HG02571 (cell line): ENCODE data around the gene NDUFB1.

Source experiments
- ATAC-seq: cut with Tn5 transposase; IDR thresholded peaks from one replicate; pipeline ENCODE4 v1.9.1; 2021; ENCODE audit warnings: mild to moderate bottlenecking, moderate library complexity; ENCODE audit not compliant: unreplicated experiment

Gene NDUFB1

DNA sequence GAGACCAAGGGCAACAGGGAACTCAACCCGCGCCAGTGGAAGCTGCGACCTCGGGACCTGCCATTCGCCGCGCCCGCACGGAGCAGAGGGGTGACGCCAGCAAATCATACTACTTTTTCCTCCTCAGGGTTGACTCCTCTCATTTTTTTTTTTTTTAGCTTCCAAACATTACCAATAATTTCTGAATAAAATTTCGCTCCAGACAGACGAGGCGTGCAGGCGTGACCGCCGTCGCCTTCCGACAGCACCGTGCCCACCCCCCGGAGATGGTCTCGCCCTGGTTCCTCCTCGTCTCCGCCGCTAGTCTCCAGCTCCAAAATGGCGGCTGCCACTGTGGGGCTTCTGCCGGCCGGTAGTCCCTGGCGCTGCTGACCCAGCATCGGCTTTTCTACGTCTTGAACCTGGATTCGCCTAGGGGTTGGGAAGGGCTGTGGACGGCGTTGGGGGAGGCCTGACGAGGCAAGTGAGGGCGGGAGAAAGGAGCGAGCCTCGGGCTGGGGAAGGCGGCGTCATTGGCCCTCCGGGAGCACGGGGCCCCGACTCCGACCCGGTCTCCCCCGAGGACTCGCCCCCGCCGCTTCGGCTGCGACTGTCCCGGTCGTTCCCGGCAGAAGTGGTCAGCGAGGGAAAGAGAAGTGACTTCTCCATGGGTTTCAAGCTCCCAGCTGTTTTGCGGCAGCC is at the start of gene NDUFB1, which contains the start of gene CPSF2:
Gene NDUFB1, minus strand, starts transcription at position 37 of the 681 bp plus-strand sequence. CDS start 4,069 bp downstream, outside the sequence.
Gene CPSF2, plus strand, starts transcription at position 300 of the 681 bp plus-strand sequence. CDS start 9,016 bp downstream, outside the sequence.
- ATAC-seq: peak; percentile 77

DNA sequence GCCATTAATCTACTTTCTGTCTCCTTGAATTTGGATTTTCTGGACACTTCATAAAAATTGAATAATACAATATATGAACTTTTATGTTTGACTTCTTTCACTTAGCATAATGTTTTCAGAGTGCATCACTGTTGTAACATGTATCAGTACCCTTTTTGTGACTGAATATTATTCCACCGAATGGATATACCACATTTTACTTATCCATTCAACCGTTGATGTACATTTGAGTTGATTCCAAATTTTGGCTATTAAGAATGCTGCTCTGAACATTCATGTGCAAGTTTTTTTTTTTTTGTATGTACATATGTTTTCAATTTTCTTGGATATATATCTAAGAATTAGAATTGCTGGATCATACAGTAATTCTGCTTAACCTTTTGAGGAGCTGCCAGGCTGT is 43.5 kb upstream of the NDUFB1 start:
- no peak for ATAC-seq

DNA sequence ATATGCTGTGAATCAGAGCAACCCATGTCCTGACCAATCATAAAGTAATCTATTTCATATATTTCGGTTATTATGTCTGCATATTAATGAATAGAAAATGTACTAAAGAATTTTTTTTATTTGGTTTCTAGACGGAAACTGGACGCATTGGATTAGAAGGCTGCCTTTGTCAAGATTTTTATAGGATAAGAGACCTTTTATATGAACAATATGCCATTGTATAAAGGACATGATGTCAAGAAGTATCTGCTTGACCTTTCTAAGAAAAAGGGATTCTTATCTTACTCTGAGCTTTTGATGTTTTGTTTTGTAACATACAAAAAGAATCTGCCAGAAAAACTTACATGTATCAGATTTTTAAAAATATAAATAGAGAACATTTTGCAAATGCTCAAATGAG is 40.0 kb upstream of the NDUFB1 start:
- no peak for ATAC-seq

DNA sequence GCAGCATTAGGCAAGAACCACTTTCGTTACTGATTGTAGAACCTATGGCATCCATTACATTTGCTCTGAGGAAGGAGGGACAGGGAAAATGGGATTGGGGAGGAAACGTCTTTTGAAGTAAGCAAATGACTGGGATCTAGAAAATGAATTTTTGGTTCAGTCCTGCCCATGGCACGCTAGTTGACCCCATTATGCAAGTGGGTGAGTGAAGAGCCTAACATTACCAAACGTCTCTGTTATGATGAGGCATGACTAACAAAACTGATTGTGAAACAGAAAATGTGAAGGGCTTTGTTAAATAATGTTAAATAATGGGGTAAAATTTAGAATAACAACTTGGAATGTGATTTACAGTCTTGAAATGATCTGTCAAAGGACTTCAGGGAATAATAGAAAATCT is 39.1 kb upstream of the NDUFB1 start:
- no peak for ATAC-seq

DNA sequence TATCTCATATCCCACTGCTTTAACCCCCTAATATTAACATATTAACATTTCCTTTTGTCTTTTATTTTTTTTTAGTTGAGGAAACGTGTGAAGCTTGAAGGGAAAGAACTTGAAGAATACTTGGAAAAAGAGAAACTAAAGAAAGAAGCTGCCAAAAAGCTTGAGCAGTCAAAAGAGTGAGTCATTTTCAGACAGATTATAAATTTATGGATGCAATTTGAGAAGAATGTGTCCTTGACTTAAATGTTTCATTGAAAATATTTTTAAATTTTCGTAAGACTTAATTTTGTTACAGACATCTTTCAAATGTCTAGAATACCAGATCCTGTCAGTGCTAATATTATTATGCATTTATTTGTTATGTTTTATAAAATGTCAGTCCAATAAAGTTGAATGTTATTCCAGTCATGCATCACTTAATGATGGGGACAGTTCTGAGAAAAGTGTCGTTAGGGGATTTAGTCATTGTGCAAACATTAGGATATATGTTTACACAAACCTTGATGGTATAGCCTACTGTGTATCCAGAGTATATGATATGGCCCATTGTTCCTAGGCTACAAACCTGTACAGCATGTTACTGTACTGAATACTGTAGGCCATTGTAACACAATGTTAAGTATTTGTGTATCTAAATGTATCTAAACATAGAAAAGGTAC is 32.9 kb upstream of the NDUFB1 start:
- ATAC-seq: no peak

DNA sequence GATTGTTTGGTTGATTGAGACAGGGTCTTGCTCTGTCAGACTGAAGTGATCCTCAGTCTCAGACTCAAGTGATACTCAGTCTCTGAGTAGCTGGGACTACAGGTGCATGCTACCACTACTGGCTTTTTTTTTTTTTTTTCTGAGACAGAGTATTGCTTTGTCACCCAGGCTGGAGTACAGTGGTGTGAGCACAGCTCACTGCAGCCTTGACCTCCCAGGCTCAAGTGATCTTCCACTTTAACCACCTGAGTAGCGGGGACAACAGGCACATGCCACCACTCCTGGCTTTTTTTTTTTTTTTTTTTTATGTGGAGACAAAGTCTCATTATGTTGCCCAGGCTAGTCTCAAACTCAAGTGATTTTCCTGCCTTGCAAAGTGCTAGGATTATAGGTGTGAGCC is 32.1 kb upstream of the NDUFB1 start:
- ATAC-seq: no peak

DNA sequence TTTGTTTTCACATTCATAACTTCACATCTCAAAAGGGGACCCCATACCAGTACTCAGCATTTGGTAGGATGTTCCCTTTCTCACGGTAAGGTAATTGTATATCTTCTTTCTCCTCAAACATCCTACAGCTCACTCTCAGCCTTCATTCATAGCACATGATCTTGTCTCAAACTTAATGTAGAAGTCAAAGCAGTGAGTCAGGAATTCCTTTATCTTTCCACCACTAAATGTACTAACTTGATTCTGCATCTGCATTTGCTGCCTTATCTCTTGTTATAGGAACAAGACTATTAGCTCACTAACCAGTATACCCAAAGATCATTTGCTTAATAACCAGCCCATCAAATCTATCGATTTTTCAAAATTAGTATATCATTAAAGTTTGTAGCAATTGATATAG is 23.2 kb upstream of the NDUFB1 start:
- ATAC-seq: no peak

DNA sequence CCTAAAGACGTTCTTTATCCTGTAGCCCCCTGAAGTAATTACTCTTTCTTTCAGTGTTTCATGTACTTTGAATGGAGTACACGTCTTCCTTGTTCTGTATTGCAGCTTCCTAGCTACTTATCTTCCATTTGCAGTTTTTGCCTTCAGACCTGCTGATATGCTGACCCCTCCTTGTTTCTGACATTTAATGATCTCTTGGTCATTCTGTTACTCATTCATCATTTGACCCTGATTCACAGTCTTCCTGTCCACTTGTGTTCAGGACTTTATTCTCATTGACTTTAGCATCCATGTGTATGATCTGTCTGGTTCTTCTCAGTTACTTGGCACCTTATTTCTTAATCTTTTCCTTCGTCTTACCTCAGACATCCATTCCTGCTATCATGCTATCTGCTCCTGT is 22.5 kb upstream of the NDUFB1 start:
- no peak for ATAC-seq

DNA sequence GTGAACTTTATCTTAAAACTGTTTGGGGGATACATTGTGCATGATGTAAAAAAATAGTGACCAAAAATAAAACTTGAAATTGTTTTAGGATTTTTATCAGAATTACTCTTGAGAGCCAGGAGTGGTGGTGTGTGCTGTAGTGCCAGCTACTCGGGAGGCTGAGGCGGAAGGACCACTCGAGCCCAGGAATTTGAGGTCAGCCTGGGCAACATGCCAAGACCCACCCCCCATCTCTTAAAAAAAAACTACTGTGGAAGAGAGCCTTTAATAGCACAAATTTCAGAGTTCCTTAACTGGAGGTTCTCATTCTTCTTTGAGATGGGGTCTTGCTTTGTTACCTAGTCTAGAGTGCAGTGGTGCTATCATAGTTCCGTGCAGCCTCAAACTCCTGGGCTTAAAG is 21.8 kb upstream of the NDUFB1 start:
- ATAC-seq: no peak

DNA sequence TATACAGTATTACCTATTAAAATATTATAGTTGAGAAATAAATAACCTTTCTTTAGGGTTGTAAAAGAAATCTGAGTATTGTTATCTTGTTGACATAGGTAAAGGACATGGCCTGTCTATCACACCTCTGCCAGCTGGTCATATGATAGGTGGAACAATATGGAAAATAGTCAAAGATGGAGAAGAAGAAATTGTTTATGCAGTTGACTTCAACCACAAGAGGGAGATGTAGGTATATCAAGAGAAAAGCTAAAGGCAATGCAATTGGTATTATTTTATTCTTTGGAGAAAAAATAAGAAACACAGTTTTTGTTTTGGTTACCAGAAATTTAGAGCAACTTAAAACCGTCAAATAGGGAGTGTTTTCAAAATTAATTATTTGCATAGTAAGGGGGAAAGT is 13.8 kb upstream of the NDUFB1 start:
- ATAC-seq: no peak

DNA sequence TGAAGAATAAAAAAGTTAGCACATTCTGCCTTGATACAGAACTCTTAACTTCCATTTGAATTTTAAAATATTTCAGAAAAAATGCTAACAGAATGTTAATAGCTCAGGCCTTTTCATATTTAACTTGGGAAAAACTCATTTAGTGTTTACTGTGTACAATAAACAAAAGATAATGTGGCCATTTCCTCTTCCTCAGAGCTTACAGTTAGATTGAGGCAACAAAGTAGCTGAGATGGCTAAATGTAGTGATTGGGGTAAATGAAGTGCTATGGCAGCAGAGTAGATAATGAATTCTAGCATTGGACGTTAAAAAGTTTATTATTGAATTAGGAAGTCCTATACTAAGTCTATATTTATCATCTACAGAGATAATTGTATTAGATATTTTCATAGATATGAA is 12.9 kb upstream of the NDUFB1 start:
- ATAC-seq: no peak

DNA sequence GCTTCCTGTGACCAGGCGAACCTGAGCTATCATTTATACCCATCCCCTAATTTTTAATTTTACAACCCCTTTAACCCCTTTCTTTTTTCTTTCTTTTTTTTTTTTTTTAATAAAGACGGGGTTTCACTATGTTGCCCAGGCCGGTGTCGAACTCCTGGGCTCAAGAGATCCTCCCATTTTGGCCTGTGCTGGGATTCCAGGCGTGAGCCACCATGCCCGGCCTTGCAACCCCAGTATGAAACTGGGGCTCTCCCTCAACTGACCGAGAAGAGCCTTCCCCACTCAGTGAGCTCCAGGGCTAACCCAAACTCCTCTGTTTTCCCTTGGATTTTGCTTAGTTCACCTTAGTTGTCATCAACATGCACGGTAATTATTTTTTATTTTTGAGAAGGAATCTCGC is 1.3 kb upstream of the NDUFB1 start:
- ATAC-seq: no peak

DNA sequence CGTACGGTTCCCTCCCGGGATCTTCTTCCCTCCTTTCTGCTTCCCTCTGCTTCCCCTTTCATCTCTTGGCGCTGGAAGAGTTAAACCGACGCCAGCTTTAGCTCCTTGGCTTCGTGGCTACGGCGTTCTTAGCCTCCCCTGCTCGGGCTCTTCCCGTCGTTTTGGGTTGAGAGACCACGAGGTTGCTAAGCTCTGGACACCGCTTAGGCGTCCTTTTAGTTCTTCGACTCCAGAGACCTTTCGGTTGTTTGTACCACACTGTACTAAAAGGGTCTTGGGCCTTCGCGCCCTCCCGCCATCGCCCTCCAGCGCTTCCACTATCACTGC is 808 bp upstream of the NDUFB1 start:
- ATAC-seq: no peak

DNA sequence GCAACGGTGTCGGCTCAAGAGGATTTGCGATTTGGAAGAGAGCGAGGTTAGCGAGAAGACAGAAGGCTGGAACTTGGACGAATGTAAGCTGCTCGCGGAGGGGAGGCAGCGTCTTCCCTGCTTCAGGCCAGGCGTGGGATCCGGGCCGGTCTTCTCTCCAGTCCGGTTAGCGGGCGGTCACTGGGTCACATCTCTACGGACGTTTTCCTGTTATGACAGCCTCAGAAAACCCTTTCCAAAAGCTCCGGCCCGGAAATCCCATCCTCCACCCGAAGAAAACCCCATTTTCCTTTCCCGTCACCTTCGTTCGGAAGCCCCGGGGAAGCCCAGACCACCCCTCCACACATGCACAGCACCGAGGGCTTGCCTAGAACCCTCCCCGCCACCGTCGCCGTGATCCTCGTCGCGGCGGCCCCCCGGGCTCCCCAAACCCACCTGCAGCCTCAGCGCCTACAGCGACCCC is 268 bp downstream of the NDUFB1 start:
- ATAC-seq: peak; percentile 26

DNA sequence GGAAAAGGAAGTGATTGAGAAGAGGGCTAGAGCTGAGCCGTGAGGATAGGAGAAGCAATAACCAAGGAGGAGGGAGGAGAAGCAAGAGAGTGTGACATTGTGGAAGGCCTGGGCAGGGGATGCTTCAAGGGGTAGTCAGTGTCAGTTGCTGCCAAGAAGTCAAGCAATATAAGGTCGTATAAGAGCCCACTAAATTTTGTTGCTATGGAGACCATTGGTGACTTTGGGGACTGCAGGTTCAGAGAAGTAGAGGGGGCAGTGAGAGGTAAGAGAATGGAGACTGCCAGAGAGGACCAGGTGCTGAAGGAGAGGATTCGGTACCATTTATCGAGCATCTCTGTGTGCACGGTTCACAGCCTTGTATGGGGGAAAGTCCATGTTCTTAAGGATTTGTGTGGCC is 12.0 kb downstream of the NDUFB1 start:
- ATAC-seq: no peak

DNA sequence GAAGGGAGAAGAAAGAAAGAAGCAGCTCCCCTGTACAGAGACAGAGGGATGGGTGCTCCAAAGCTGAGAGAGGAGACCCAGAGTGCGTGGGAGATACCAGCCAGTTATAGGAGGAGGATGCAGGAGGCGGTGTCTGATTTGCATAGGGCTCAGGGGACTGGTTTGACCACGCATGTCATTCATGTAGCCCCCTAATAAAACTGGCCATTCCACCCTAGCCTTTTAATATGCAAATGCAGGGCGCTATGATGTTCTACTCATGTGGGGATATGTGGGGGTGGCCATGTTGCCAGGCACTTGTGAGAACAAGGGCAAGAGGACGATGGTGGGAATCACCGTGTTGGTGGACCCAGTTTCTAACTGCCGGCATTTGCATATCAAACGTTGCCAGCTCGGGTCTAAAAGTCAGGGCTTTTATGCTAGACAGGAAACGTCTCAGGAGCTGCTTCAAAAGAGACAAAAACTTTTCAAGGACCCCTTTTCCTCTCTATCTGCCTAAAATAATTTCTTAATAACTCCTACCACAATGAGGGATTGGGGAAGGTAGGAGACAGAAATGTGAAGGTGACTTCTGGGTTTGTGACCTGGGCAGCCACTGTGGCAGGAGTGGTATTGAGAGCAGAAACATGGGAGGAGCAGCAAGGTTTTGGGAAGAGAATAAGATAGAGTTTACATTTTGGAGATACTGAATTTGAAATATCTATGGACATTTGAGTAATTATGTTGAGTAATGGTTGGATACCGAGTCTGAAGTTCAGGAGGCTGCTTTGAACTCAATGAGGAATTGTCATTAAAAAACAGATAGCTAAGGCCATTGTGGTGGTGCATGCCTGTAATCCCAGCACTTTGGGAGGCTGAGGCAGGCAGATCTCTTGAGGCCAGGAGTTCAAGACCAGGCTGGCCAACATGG is 12.9 kb downstream of the NDUFB1 start:
- no peak for ATAC-seq

DNA sequence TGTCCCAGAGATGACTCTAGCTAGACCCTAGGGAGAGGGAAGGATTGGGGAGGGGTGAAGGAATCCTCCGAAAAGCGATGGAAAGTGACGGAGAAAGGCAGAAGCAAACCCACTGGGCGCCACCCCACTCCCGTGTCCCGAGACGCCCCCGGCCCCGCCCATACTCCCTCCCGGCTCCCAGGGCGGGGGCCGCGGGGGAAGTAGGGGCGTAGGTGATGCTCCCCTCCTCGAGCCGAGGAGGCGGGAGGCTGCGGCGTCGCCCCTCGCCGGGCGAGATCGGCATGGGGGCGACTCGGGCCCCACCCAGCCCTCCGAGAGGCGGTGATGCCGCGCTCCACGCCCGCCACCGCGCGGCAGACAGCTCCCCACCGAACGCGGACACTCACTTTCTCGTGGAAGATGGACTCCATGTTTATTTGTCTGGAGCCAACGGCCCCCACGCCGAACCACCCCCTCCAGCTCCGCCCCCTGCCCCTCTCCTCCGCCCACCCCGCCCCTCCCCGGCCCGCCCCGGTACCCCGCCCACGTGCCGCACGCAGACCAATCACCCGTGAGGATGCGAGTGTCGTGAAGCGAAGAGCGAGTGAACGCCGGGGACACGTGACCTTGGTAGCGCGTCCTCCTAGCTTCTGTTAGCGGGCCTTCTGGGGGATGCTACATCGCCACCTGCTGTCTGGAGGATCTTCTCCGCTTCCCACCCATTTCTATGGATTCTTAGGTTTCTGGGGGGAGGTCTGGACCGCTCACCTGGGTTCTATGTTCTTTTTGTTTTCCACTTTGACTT is 15.2 kb downstream of the NDUFB1 start, which contains the start of gene ATXN3:
Gene ATXN3, minus strand, starts transcription at position 440 of the 784 bp plus-strand sequence. Its CDS starts 30 bp downstream, at position 410.
- peak; percentile 90 for ATAC-seq

DNA sequence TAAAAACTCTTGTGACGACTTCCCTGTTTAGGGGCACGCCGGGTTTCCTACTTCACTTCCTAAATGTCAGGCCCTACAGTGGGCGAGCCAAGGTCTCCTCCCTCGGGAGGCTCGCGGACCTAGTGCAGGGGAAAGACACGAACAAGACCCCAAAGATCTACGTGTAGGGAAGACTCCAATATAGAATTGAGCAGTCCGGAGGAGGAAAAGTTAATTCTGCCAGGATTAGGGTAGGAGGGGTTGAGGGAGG is 15.7 kb downstream of the NDUFB1 start:
- ATAC-seq: peak; percentile 12

DNA sequence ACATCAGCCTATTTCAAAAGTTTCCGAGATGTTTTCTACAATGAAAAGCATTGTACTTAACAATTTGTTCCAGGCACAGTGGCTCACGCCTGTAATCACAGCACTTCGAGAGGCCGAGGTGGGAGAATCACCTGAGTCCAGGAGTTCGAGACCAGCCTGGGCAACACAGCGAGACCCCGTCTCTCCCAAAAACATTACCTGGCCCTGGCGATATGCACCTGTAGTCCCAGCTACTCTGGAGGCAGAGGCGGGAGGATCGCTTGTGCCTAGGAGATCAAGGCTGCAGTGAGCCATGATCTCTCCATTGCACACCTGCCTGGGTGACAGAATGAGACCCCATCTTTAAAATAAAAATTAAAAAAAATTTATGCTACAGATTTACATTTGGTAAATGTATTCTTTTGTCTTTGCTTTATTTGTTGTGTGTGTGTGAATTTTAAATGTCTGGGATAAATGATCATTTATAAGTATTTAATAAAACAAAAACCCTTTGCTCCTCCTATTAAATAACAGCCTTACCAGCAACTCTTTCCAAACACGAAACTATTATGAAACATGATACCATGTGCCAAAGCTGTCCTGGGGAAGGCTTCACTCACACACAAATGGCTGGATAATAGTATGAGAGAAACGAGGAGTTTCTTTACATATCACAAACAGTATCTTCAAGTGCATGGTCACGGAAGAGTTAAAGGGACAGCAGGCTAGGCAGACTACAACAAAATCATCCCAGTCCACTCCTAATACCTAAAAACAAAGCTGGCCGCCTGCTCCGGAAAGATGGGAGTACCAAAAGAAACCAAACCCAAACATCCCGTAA is 16.2 kb downstream of the NDUFB1 start:
- ATAC-seq: no peak

DNA sequence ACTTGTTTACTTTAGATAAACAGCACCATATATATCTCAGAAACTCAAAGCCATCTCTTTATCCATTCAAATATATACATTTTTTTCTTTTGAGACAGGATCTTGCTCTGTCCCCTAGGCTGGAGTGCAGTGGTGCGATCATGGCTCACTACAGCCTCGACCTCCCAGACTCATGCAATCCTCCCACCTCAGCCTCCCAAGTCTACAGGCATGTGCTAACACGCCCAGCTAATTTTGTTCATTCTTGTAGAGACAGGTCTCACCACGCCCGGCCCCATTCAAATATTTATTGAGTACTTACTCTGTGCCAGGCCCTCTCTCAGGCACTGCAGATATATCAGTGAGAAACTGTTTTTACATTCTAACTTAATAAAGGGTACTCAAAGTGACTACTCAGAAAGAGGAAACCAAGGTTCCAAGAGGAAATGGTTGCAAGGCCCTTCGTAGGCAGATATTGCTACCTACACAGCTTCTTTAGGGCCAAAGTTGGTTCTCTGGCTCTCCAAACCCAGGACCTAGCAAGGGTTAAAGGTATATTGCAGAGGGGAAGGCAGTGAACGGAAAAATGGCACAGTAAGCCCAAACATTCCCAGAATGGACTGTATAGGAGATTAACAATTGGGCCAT is 18.0 kb downstream of the NDUFB1 start:
- no peak for ATAC-seq
